Measurements from ENCODE around the gene TRAPPC5.

TRAPPC5 gene

GRCh38 chr19:7645656-7646425 is 34.8 kb upstream of the TRAPPC5 start:
- no peak for DNase-seq (ENCODE audit: low spot score)

- no peak for DNase-seq (ENCODE audit: low spot score)
These were observed 34.3 kb upstream of the TRAPPC5 start for GRCh38 chr19:7646426-7646700.

GRCh38 chr19:7647156-7647555 is 33.5 kb upstream of the TRAPPC5 start:
- no peak for DNase-seq (ENCODE audit: low spot score)

- no peak for DNase-seq (ENCODE audit: low spot score)
These were observed 32.2 kb upstream of the TRAPPC5 start for GRCh38 chr19:7648265-7649014.

GRCh38 chr19:7650148-7650547 is 30.5 kb upstream of the TRAPPC5 start:
- no peak for DNase-seq (ENCODE audit: low spot score)

- peak; percentile 73 for DNase-seq (ENCODE audit: low spot score)
These were observed 28.5 kb upstream of the TRAPPC5 start for GRCh38 chr19:7652061-7652641.

GRCh38 chr19:7654401-7654800 is 26.2 kb upstream of the TRAPPC5 start:
- no peak for DNase-seq (ENCODE audit: low spot score)

GRCh38 chr19:7655581-7655980 is 25.1 kb upstream of the TRAPPC5 start:
- no peak for DNase-seq (ENCODE audit: low spot score)

GRCh38 chr19:7657131-7657751 is 23.4 kb upstream of the TRAPPC5 start:
- no peak for DNase-seq (ENCODE audit: low spot score)

GRCh38 chr19:7658219-7658686 is 22.4 kb upstream of the TRAPPC5 start:
- DNase-seq (ENCODE audit: low spot score), result no peak

- no peak for DNase-seq (ENCODE audit: low spot score)
These were observed 18.7 kb upstream of the TRAPPC5 start for GRCh38 chr19:7661744-7662538.

GRCh38 chr19:7662657-7663056 is 18.0 kb upstream of the TRAPPC5 start:
- no peak for DNase-seq (ENCODE audit: low spot score)

- no peak for DNase-seq (ENCODE audit: low spot score)
These were observed 16.9 kb upstream of the TRAPPC5 start for GRCh38 chr19:7663706-7664105.

- DNase-seq (ENCODE audit: low spot score), result no peak
These were observed 15.6 kb upstream of the TRAPPC5 start for GRCh38 chr19:7665076-7665475.

- no peak for DNase-seq (ENCODE audit: low spot score)
These were observed 11.8 kb upstream of the TRAPPC5 start, which contains the start of gene RETN for GRCh38 chr19:7668842-7669241. Gene RETN, plus strand, starts transcription at chr19:7669049. Its CDS starts 278 bp downstream, at chr19:7669327.

- DNase-seq (ENCODE audit: low spot score), result no peak
These were observed 11.0 kb upstream of the TRAPPC5 start for GRCh38 chr19:7669641-7670040.

GRCh38 chr19:7670150-7670783 is 10.4 kb upstream of the TRAPPC5 start:
- DNase-seq (ENCODE audit: low spot score), result no peak

GRCh38 chr19:7670790-7671189 is 9.8 kb upstream of the TRAPPC5 start:
- DNase-seq (ENCODE audit: low spot score), result no peak

- no peak for DNase-seq (ENCODE audit: low spot score)
These were observed 8.1 kb upstream of the TRAPPC5 start for GRCh38 chr19:7672522-7672921.

GRCh38 chr19:7674010-7675005 is 6.3 kb upstream of the TRAPPC5 start:
- peak; percentile 35 for DNase-seq (ENCODE audit: low spot score)
